ENCODE results near the gene FAM237A.

FAM237A gene

GRCh38 chr2:206642075-206643025 lies at the start of gene FAM237A:
Gene FAM237A, plus strand, starts transcription at chr2:206642487. Its CDS starts 1,750 bp downstream, at chr2:206644237.
- DNase-seq: peak; percentile 68

- no peak for DNase-seq
These were observed 44.5 kb upstream of the FAM237A start for GRCh38 chr2:206597717-206598218.

GRCh38 chr2:206603243-206603642 lies 39.0 kb upstream of the FAM237A start:
- no peak for DNase-seq

- DNase-seq: no peak
These were observed 31.8 kb upstream of the FAM237A start for GRCh38 chr2:206610451-206610850.

- DNase-seq: no peak
These were observed 31.1 kb upstream of the FAM237A start for GRCh38 chr2:206611191-206611590.

- DNase-seq: no peak
These were observed 30.6 kb upstream of the FAM237A start for GRCh38 chr2:206611736-206612135.

GRCh38 chr2:206614811-206615210 lies 27.5 kb upstream of the FAM237A start:
- no peak for DNase-seq

GRCh38 chr2:206615417-206616089 lies 26.7 kb upstream of the FAM237A start:
- DNase-seq: no peak

GRCh38 chr2:206616151-206616550 lies 26.1 kb upstream of the FAM237A start:
- no peak for DNase-seq

- no peak for DNase-seq
These were observed 23.3 kb upstream of the FAM237A start for GRCh38 chr2:206619011-206619410.

GRCh38 chr2:206626108-206626507 lies 16.2 kb upstream of the FAM237A start:
- no peak for DNase-seq

GRCh38 chr2:206627632-206628031 lies 14.7 kb upstream of the FAM237A start:
- DNase-seq: no peak

- no peak for DNase-seq
These were observed 10.9 kb upstream of the FAM237A start for GRCh38 chr2:206631340-206631739.

GRCh38 chr2:206635015-206635414 lies 7.3 kb upstream of the FAM237A start:
- no peak for DNase-seq

- no peak for DNase-seq
These were observed 2.7 kb upstream of the FAM237A start for GRCh38 chr2:206639636-206640035.

- DNase-seq: no peak
These were observed 1.1 kb upstream of the FAM237A start for GRCh38 chr2:206641226-206641625.

- no peak for DNase-seq
These were observed 5.7 kb downstream of the FAM237A start for GRCh38 chr2:206647985-206648384.

- DNase-seq: no peak
These were observed 14.8 kb downstream of the FAM237A start for GRCh38 chr2:206657087-206657486.

- DNase-seq: no peak
These were observed 23.0 kb downstream of the FAM237A start for GRCh38 chr2:206665251-206665650.

GRCh38 chr2:206670531-206671319 lies 28.4 kb downstream of the FAM237A start:
- no peak for DNase-seq

GRCh38 chr2:206683546-206683945 lies 41.3 kb downstream of the FAM237A start:
- DNase-seq: no peak

GRCh38 chr2:206688453-206688852 lies 46.2 kb downstream of the FAM237A start:
- no peak for DNase-seq

GRCh38 chr2:206688990-206689389 lies 46.7 kb downstream of the FAM237A start:
- DNase-seq: no peak

Measured in retina (tissue), 1 donor.